ENCODE data around the gene CCNL2. TPM values are rescaled to one million over a fixed set of nuclear protein-coding genes. Genes with fewer than 3 reads are reported as not detected.
A peak's percentile ranks its signal among the peaks of the same experiment; 100 is the strongest.

The CCNL2 gene
- total and polyA plus RNA-seq, 2 of the 13 experiments (the other 11 are each of a cell fraction or from before 2014, with no cell fraction given) = 105 to 340 TPM

- TF ChIP-seq HDAC2 (CRISPR knock-in tag; IDR thresholded peaks at IDR 0.05) (peak; percentile 95), ZMYM4 (CRISPR knock-in tag; IDR thresholded peaks at IDR 0.05) (peak; percentile 89), RFX5 (IDR thresholded peaks at IDR 0.05; ENCODE audit: low read depth, low read length) (peak; percentile 63; the same call in 1 of the 2 replicates), HIC2 (CRISPR knock-in tag; IDR thresholded peaks at IDR 0.05; ENCODE audit: low read depth) (no peak), ZBTB39 (CRISPR knock-in tag; IDR thresholded peaks at IDR 0.05) (peak; percentile 66), THAP7 (CRISPR knock-in tag; IDR thresholded peaks at IDR 0.05) (peak; percentile 88), MXD3 (CRISPR knock-in tag; IDR thresholded peaks at IDR 0.05) (peak; percentile 57; the same call in 1 of the 2 replicates), ZBTB3 (CRISPR knock-in tag; IDR thresholded peaks at IDR 0.05; ENCODE audit: borderline replicate concordance, low read depth) (0 out of 2 replicates have a peak, but pooled peaks have one; percentile 41), ZNF773 (CRISPR knock-in tag; IDR thresholded peaks at IDR 0.05; ENCODE audit: borderline replicate concordance) (no peak), MTA1 (CRISPR knock-in tag; IDR thresholded peaks at IDR 0.05; ENCODE audit: borderline replicate concordance) (peak; percentile 75; the same call in 1 of the 2 replicates), MXD1 (CRISPR knock-in tag; IDR thresholded peaks at IDR 0.05) (no peak; the same call in 1 of the 2 replicates), RXRB (CRISPR knock-in tag; IDR thresholded peaks at IDR 0.05; ENCODE audit: borderline replicate concordance) (peak; percentile 58; the same call in 1 of the 2 replicates), PPARG (CRISPR knock-in tag; conservative IDR thresholded peaks at IDR 0.05) (peak; percentile 80)
These were observed 24.0 kb downstream of the CCNL2 start, which contains the start of gene AURKAIP1 (continued) for GRCh38 chr1:1374929-1375662.
